Measurements from ENCODE around the gene STIM2. TPM values are rescaled to one million over a fixed set of nuclear protein-coding genes. Genes with fewer than 3 reads are reported as not detected.
"Not testable (repeated sequence)": the region's sequence is repeated elsewhere in the genome, so short reads cannot be mapped to it uniquely, and the experiment has no call there.

The STIM2 gene
- total RNA-seq, 2 experiments from 2014 or later, result 70.2 to 75.2 TPM

- Mint-ChIP-seq H3K27me3 (no peaks in the 10 kb centered on the region), H3K27ac (peak overlapping the region; percentile 49), H3K36me3 (peaks cover 8% of the 10 kb centered on the region), H3K9me3 (no peaks in the 10 kb centered on the region), H3K4me1 (peaks cover 6% of the 10 kb centered on the region), H3K4me3 (no peak overlapping the region)
- POLR2A ChIA-PET, result no interaction called here
- DNase-seq (peak; percentile 50), ATAC-seq (ENCODE audit: low read depth) (peak; percentile 39)
Observed at GRCh38 chr4:27010334-27010940, 149.8 kb downstream of the STIM2 start.

GRCh38 chr4:27011401-27011800 lies 150.8 kb downstream of the STIM2 start:
- H3K27ac Mint-ChIP-seq, result no peak overlapping the region
- H3K9me3 Mint-ChIP-seq, result no peaks in the 10 kb centered on the region
- ATAC-seq (ENCODE audit: low read depth) (no peak), DNase-seq (no peak)
- peaks cover 6% of the 10 kb centered on the region for H3K4me1 Mint-ChIP-seq
- POLR2A ChIA-PET, result no interaction called here
- H3K27me3 Mint-ChIP-seq, result no peaks in the 10 kb centered on the region
- H3K36me3 Mint-ChIP-seq, result peaks cover 13% of the 10 kb centered on the region
- no peak overlapping the region for H3K4me3 Mint-ChIP-seq

- H3K27me3 Mint-ChIP-seq, result no peaks in the 10 kb centered on the region
- no peak overlapping the region for H3K27ac Mint-ChIP-seq
- H3K36me3 Mint-ChIP-seq, result peaks cover 22% of the 10 kb centered on the region
- H3K4me1 Mint-ChIP-seq, result peaks cover 19% of the 10 kb centered on the region
- H3K9me3 Mint-ChIP-seq, result no peaks in the 10 kb centered on the region
- ATAC-seq (ENCODE audit: low read depth) (no peak), DNase-seq (no peak)
- POLR2A ChIA-PET, result no interaction called here
- no peak overlapping the region for H3K4me3 Mint-ChIP-seq
Observed at GRCh38 chr4:27013012-27013411, 152.4 kb downstream of the STIM2 start.

DNA sequence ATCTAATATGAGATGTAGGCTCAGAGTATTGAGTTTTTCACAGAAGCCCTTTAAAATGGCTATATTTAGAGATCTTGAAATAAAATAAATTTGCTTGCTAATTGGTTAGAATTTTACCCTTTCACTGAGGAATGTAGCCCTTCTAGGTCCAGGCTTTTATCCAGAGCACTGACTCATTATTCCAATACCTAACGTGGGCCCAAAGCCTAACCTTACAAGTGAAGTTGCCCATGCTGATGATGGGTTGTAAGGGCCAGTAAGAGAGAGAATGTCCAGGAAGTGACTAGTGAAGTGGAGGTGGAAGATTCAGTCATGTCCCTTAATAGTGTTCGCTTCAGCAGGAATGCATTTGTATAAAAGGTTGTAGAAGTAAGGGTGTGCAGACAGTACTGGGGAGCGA lies 155.9 kb downstream of the STIM2 start:
- ATAC-seq (ENCODE audit: low read depth), result no peak
- Mint-ChIP-seq H3K27ac (no peak overlapping the region), H3K4me3 (no peak overlapping the region), H3K9me3 (no peaks in the 10 kb centered on the region), H3K36me3 (peaks cover 37% of the 10 kb centered on the region), H3K4me1 (peaks cover 24% of the 10 kb centered on the region), H3K27me3 (no peaks in the 10 kb centered on the region)
- POLR2A ChIA-PET, result no interaction called here
- no peak for DNase-seq

DNA sequence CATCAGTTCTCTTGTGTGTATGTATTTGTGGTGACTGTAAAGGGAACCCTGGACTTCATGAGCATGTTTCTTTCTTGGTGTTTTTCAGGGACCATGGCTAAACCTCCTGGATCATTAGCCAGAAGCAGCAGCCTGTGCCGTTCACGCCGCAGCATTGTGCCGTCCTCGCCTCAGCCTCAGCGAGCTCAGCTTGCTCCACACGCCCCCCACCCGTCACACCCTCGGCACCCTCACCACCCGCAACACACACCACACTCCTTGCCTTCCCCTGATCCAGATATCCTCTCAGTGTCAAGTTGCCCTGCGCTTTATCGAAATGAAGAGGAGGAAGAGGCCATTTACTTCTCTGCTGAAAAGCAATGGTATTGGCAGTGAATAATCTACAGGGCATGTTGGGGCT lies 157.0 kb downstream of the STIM2 start:
- ATAC-seq (ENCODE audit: low read depth), result no peak
- POLR2A ChIA-PET, result no interaction called here
- Mint-ChIP-seq H3K36me3 (peaks cover 37% of the 10 kb centered on the region), H3K4me3 (peak overlapping the region; percentile 17), H3K27ac (peak overlapping the region; percentile 50), H3K4me1 (peaks cover 21% of the 10 kb centered on the region), H3K27me3 (no peaks in the 10 kb centered on the region), H3K9me3 (no peaks in the 10 kb centered on the region)
- DNase-seq, result no peak

DNA sequence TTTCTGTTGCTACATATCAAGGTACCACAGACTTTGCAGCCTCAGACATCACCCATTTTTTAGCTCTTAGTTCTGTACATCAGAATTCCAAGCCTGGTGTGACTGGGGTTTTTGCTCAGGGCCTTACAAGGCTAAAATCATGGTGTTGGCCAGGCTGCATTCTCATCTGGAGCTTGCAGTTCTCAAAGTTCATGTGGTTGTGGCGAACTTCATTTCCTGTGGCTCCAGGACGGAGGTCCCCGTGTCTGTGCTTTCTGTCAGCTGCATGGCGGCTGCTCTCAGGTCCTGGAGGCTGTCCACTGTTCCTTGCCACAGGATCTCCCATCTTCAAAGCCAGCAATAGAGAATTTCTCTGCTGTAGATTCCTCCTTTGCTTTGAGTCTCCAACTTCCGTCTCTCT lies 157.4 kb downstream of the STIM2 start:
- Mint-ChIP-seq H3K36me3 (peaks cover 37% of the 10 kb centered on the region), H3K9me3 (no peaks in the 10 kb centered on the region), H3K27ac (no peak overlapping the region), H3K27me3 (no peaks in the 10 kb centered on the region), H3K4me1 (peaks cover 21% of the 10 kb centered on the region), H3K4me3 (no peak overlapping the region)
- ATAC-seq (ENCODE audit: low read depth) (peak; percentile 80), DNase-seq (no peak)
- POLR2A ChIA-PET, result no interaction called here

DNA sequence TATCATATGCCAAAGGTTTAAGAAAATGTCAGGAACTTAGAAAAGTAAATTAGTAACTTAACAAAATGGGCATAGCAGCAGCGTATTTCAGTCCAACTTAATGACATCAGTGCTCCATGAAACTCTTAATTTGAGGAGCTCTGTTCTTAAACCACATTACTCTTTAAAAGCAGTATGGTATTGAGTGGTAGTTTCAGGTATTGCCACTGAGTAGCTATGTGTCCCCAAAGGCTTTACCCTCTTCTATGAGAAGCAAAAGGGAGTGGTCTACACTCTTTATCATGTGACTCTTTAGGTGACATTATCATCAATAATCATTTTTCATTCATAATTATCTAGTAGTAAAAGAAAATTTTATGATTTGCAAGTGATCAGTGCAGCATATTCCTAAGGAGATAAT lies 158.3 kb downstream of the STIM2 start:
- H3K9me3 Mint-ChIP-seq, result no peaks in the 10 kb centered on the region
- peaks cover 44% of the 10 kb centered on the region for H3K36me3 Mint-ChIP-seq
- no peak for DNase-seq
- H3K4me1 Mint-ChIP-seq, result peaks cover 21% of the 10 kb centered on the region
- POLR2A ChIA-PET, result interaction anchor here (0.7 kb wide), 1 partner anchor 481 kb away, joined by 3 read pairs; no protein-coding TSS in a partner anchor
- ATAC-seq (ENCODE audit: low read depth), result no peak
- H3K4me3 Mint-ChIP-seq, result no peak overlapping the region
- no peaks in the 10 kb centered on the region for H3K27me3 Mint-ChIP-seq
- no peak overlapping the region for H3K27ac Mint-ChIP-seq

DNA sequence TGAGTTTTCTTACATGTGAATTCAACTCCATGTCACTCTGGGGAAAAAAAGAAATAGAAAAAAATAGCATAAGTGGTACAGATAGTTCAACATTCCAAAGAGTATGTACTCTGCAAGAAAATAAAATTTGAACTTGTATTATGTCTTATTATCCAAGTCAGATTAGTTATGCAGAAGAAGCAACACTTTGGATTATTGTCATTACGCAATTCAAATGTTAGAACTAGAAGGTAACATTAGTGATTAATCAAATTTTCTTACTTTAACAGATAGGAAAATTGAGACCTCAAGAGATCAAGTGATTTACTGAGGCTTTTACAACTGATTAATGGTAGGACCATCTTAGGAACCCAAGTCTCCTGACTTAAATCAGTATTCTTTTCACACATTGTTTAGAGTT lies 159.1 kb downstream of the STIM2 start:
- no peak for DNase-seq
- Mint-ChIP-seq H3K36me3 (peaks cover 44% of the 10 kb centered on the region), H3K9me3 (no peaks in the 10 kb centered on the region), H3K4me3 (no peak overlapping the region), H3K27ac (no peak overlapping the region), H3K4me1 (peaks cover 21% of the 10 kb centered on the region), H3K27me3 (no peaks in the 10 kb centered on the region)
- POLR2A ChIA-PET, result interaction anchor here (0.5 kb wide), 1 partner anchor 666 kb away, joined by 6 read pairs; no protein-coding TSS in a partner anchor
- no peak for ATAC-seq (ENCODE audit: low read depth)

DNA sequence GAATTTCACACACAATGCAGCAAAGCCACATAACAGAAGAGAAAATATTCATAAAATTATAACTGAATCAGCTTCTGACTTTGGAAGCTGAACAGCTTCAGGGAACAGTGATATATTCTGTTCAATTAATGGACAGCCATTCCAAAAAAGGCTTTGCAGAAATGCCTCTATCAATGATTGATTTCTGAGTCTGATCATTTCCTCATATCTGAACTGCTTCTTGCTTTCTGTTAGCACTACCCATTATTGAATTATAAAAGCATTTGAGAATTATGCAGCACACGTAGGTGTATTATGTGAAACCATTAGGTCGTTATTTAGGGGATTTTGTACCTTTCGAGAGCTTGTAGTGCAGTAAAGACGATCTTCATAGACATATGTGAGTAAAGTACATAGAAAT lies 159.6 kb downstream of the STIM2 start:
- Mint-ChIP-seq H3K4me1 (peaks cover 20% of the 10 kb centered on the region), H3K4me3 (no peak overlapping the region), H3K27ac (no peak overlapping the region), H3K36me3 (peaks cover 44% of the 10 kb centered on the region), H3K9me3 (no peaks in the 10 kb centered on the region), H3K27me3 (no peaks in the 10 kb centered on the region)
- ATAC-seq (ENCODE audit: low read depth), result no peak
- POLR2A ChIA-PET, result no interaction called here
- no peak for DNase-seq

GRCh38 chr4:27020603-27021002 lies 160.0 kb downstream of the STIM2 start:
- H3K36me3 Mint-ChIP-seq, result peaks cover 44% of the 10 kb centered on the region
- no peak overlapping the region for H3K4me3 Mint-ChIP-seq
- ATAC-seq (ENCODE audit: low read depth), result no peak
- H3K27ac Mint-ChIP-seq, result no peak overlapping the region
- no peak for DNase-seq
- POLR2A ChIA-PET, result no interaction called here
- no peaks in the 10 kb centered on the region for H3K9me3 Mint-ChIP-seq
- H3K27me3 Mint-ChIP-seq, result no peaks in the 10 kb centered on the region
- peaks cover 20% of the 10 kb centered on the region for H3K4me1 Mint-ChIP-seq

DNA sequence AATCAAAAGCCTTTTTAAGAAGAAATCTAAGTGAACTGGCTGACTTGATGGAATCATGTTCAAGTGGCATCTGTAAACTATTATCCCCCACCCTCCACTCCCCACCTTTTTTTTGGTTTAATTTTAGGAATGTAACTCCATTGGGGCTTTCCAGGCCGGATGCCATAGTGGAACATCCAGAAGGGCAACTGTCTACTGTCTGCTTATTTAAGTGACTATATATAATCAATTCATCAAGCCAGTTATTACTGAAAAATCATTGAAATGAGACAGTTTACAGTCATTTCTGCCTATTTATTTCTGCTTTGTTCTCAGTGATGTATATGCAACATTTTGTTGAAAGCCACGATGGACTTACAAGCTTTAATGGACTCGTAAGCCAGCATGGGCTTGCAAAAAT lies 162.3 kb downstream of the STIM2 start:
- peaks cover 8% of the 10 kb centered on the region for H3K4me1 Mint-ChIP-seq
- no peak for DNase-seq

DNA sequence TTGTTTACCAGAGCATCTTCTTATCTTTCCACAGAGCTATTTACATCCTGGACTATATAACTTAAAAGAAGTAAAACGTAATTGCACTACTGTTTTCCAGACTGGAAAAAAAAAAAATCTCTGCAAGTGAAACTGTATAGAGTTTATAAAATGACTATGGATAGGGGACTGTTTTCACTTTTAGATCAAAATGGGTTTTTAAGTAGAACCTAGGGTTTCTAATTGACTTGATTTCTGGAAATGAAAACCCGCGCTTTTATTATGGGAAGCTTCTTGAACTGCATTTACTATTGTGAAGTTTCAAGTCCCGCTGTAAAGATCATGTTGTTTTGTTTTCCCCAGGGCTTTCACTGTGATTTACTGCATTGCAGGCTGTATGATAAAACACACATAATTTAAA lies 162.7 kb downstream of the STIM2 start:
- DNase-seq (no peak), ATAC-seq (ENCODE audit: low read depth) (no peak)
- Mint-ChIP-seq H3K36me3 (peaks cover 26% of the 10 kb centered on the region), H3K27me3 (no peaks in the 10 kb centered on the region), H3K4me1 (peaks cover 4% of the 10 kb centered on the region), H3K27ac (no peak overlapping the region), H3K4me3 (no peak overlapping the region), H3K9me3 (no peaks in the 10 kb centered on the region)
- POLR2A ChIA-PET, result no interaction called here

More for the DNA sequence above, 162.3 kb downstream of the STIM2 start:
- no peaks in the 10 kb centered on the region for H3K27me3 Mint-ChIP-seq
- no peak overlapping the region for H3K27ac Mint-ChIP-seq
- no peak overlapping the region for H3K4me3 Mint-ChIP-seq
- POLR2A ChIA-PET, result no interaction called here
- peaks cover 28% of the 10 kb centered on the region for H3K36me3 Mint-ChIP-seq
- no peaks in the 10 kb centered on the region for H3K9me3 Mint-ChIP-seq
- ATAC-seq (ENCODE audit: low read depth), result no peak

GRCh38 chr4:27024805-27025204 lies 164.2 kb downstream of the STIM2 start:
- peaks cover 20% of the 10 kb centered on the region for H3K36me3 Mint-ChIP-seq
- no peak overlapping the region for H3K27ac Mint-ChIP-seq
- DNase-seq, result no peak
- no peaks in the 10 kb centered on the region for H3K9me3 Mint-ChIP-seq
- no peak for ATAC-seq (ENCODE audit: low read depth)
- H3K4me3 Mint-ChIP-seq, result no peak overlapping the region
- POLR2A ChIA-PET, result no interaction called here
- no peaks in the 10 kb centered on the region for H3K27me3 Mint-ChIP-seq
- H3K4me1 Mint-ChIP-seq, result peaks cover 2% of the 10 kb centered on the region

DNA sequence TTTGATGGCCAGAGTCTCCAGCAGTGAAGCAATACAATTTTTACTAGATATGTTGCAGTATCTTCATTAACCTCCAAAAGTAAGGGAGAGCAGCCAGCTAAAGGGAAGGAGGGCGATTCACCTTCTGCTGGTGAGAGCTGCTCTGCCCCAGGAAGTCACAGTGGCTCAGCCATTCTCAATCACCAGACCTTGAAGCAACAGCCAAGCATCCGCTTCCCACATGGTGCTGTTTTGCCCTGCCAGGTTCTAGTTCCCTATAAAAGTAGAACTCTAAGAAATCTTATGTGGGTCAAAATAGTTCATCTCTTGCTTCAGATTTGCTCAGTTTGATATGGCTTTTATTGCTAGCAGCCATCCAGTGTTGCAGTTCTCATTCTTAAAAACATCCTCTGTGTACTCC lies 166.8 kb downstream of the STIM2 start:
- DNase-seq (no peak), ATAC-seq (ENCODE audit: low read depth) (no peak)
- Mint-ChIP-seq H3K27ac (no peak overlapping the region), H3K9me3 (no peaks in the 10 kb centered on the region), H3K4me3 (no peak overlapping the region), H3K36me3 (peaks cover 7% of the 10 kb centered on the region), H3K27me3 (no peaks in the 10 kb centered on the region), H3K4me1 (no peaks in the 10 kb centered on the region)
- POLR2A ChIA-PET, result no interaction called here

DNA sequence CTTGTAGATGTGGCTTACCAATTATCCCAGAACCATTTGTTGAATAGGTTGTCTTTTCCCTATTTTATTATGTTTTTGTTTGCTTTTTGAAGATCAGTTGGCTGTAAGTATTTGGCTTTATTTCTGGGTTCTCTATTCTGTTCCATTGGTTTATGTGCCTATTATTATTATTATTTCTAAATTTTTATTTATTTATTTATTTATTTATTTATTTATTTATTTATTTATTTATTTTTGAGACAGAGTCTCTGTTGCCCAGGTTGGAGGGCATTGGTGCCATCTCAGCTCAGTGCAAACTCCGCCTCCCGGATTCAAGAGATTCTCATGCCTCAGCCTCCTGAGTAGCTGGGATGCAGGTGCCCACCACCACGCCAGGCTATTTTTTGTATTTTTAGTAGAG lies 174.5 kb downstream of the STIM2 start:
- H3K27me3 Mint-ChIP-seq; H3K36me3 Mint-ChIP-seq; DNase-seq; H3K27ac Mint-ChIP-seq; H3K4me3 Mint-ChIP-seq; H3K4me1 Mint-ChIP-seq; ATAC-seq (ENCODE audit: low read depth); POLR2A ChIA-PET; H3K9me3 Mint-ChIP-seq: not testable (repeated sequence)

Measured in activated naive CD8-positive, alpha-beta T cell treated with anti-CD3 and anti-CD28 coated beads, Interleukin-2, amount 10 ng/mL, durations not matched to agents 7 days and 5 days (primary cell).